ENCODE data around the gene ACKR3.

ACKR3 gene

DNA sequence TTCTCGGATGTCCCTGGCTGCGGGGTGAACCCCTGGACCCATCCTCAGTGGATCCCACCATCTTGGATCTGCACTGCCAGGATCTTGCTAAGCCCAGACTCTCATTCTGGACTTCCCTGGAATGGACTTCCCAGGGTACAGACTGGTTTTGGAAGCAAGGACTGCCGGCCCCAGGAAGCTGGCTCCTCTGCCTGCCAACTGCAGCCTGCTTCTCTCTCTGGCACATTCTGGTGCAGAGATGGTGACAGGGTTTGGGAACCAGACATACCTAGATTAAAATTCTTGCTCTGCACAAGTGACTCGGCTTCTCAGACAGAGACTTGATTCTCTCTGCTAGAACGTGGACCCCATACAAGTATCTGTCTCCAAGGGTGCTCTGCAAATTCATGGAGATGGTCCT, 29.4 kb downstream of the ACKR3 start:
- Histone ChIP-seq H3K9me3 (ENCODE audit: control insufficient read depth, low read length) (no peaks in the 10 kb centered on the region), H3K4me3 (ENCODE audit: low read length) (no peak overlapping the region), H3K36me3 (ENCODE audit: control insufficient read depth, insufficient read depth, low read length) (no peaks in the 10 kb centered on the region), H3K9ac (ENCODE audit: low read length) (no peak overlapping the region), H3K4me1 (ENCODE audit: control insufficient read depth, insufficient read depth, low read length) (no peaks in the 10 kb centered on the region), H3K27me3 (ENCODE audit: control insufficient read depth, insufficient read depth, low read length) (peaks cover 4% of the 10 kb centered on the region)

DNA sequence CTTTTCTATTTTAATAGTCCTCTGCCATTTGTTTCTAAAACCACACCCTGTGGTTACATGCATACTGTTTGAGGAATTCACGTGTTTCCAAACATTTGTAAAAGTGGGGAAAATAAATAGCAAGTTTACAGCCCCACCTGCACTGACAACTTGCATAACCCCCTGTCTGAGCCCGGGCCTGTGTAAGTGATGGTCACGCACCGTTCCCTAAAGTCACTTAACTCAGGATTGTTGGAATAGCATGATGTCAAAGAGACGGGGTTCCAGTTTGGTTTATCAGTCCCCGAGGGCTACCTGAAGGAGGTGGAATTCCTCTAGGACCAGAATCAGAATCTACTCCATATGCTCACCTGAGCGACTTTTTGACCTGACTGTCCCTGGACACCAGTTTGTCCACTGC, 30.5 kb downstream of the ACKR3 start:
- Histone ChIP-seq H3K4me1 (ENCODE audit: control insufficient read depth, insufficient read depth, low read length) (no peaks in the 10 kb centered on the region), H3K27me3 (ENCODE audit: control insufficient read depth, insufficient read depth, low read length) (peaks cover 4% of the 10 kb centered on the region), H3K4me3 (ENCODE audit: low read length) (no peak overlapping the region), H3K9me3 (ENCODE audit: control insufficient read depth, low read length) (no peaks in the 10 kb centered on the region), H3K9ac (ENCODE audit: low read length) (no peak overlapping the region), H3K36me3 (ENCODE audit: control insufficient read depth, insufficient read depth, low read length) (no peaks in the 10 kb centered on the region)

DNA sequence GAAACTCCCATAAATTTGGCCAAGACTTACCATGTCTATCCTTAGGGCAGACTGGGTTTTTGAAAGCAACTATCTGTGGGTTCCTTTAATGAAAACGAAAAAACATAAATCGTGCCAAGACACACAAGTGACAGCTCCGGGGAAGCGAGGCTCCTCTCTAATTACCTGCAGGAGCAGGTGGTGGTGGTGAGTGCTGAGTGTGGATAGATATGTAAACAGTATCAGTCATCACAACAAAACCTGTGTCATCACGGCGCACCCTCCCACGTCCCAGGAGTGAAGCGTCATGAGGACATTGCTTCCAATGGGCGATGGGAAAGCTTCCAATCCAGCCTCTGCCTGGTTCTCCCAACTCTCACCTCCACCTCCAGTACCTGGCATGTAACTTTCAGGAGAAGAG, 31.3 kb downstream of the ACKR3 start:
- no peaks in the 10 kb centered on the region for H3K36me3 ChIP-seq (ENCODE audit: control insufficient read depth, insufficient read depth, low read length)
- H3K9ac ChIP-seq (ENCODE audit: low read length): no peak overlapping the region
- no peak overlapping the region for H3K4me3 ChIP-seq (ENCODE audit: low read length)

DNA sequence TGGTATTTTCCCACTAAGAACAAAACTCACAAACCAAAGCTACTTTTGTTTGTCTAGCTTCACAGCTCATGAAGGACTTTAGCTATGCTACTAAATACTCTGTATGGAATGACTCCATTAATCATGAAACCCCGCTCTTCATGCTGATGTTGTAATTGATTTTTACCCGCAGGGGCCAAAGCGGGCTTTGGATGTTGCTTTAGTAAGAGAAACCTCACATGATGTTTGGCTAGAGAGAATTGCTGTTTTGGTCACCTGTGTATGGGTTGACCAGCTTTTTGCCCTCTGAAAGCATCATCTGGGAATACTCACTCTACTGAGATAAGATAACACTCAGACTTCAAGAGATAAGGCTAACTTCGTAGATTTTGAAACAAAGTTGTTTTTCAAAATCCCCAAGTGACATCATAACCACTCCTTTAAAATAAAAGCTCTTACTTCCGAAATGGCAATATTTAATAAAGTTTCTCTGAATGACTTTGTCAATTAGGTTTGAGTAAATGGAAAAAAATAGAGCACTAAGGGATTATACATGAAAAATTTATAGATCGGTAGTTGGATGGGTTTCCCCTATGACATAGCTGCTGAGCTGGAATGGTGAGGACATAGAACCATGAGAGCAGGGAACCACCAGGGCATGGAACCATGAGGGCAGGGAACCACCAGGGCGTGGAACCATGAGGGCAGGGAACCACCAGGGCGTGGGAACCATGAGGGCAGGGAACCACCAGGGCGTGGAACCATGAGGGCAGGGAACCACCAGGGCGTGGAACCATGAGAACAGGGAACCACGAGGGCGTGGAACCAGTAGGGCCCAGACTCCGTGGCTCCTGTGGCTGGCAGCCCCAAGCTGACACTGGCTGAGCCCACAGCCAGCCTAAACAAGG, 31.9 kb downstream of the ACKR3 start:
- Histone ChIP-seq H3K9ac (ENCODE audit: low read length) (no peak overlapping the region), H3K4me3 (ENCODE audit: low read length) (no peak overlapping the region), H3K9me3 (ENCODE audit: control insufficient read depth, low read length) (no peaks in the 10 kb centered on the region), H3K27me3 (ENCODE audit: control insufficient read depth, insufficient read depth, low read length) (peaks cover 4% of the 10 kb centered on the region), H3K4me1 (ENCODE audit: control insufficient read depth, insufficient read depth, low read length) (no peaks in the 10 kb centered on the region), H3K36me3 (ENCODE audit: control insufficient read depth, insufficient read depth, low read length) (no peaks in the 10 kb centered on the region)

More for the DNA sequence above, 31.3 kb downstream of the ACKR3 start:
- H3K9me3 ChIP-seq (ENCODE audit: control insufficient read depth, low read length): no peaks in the 10 kb centered on the region
- no peaks in the 10 kb centered on the region for H3K4me1 ChIP-seq (ENCODE audit: control insufficient read depth, insufficient read depth, low read length)
- peaks cover 4% of the 10 kb centered on the region for H3K27me3 ChIP-seq (ENCODE audit: control insufficient read depth, insufficient read depth, low read length)

- H3K36me3 ChIP-seq (ENCODE audit: control insufficient read depth, insufficient read depth, low read length): no peaks in the 10 kb centered on the region
- no peak overlapping the region for H3K9ac ChIP-seq (ENCODE audit: low read length)
- H3K4me3 ChIP-seq (ENCODE audit: low read length): no peak overlapping the region
- H3K4me1 ChIP-seq (ENCODE audit: control insufficient read depth, insufficient read depth, low read length): no peaks in the 10 kb centered on the region
- no peaks in the 10 kb centered on the region for H3K9me3 ChIP-seq (ENCODE audit: control insufficient read depth, low read length)
- H3K27me3 ChIP-seq (ENCODE audit: control insufficient read depth, insufficient read depth, low read length): peaks cover 4% of the 10 kb centered on the region
Observed at GRCh38 chr2:236602678-236603077, 33.1 kb downstream of the ACKR3 start.

DNA sequence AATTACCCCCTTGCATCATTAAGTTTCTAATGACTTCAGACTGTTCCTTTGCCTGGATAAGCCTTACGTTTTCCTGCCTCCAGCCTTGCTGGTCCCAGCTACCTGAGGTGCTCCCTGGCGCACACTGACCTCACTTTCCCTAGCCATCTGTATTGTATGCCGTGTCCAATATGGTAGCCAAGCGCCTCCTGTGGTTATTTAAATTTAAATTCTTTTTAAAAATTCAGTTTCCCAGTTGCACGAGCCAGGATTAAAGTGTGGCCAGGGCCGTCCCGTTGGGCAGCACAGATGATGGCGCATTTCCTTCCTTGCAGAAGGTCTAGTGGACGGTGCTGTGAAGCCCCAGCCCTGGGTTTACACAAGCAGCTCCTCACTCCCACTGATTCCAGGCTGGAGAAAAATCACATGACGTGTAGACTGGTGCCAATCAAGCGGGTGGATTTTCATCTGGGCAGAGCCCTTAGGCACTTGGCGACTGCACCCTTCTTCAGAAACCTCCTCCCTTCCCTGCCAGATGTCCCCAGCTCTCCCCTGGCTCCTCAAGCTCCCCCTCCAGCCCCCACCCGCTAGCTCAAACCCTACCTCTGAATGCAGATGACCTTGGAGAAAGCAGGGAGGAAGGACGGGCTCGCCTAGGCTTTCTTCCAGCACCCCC, 33.9 kb downstream of the ACKR3 start:
- Histone ChIP-seq H3K4me3 (ENCODE audit: low read length) (no peak overlapping the region), H3K27me3 (ENCODE audit: control insufficient read depth, insufficient read depth, low read length) (peaks cover 4% of the 10 kb centered on the region), H3K9me3 (ENCODE audit: control insufficient read depth, low read length) (no peaks in the 10 kb centered on the region), H3K4me1 (ENCODE audit: control insufficient read depth, insufficient read depth, low read length) (no peaks in the 10 kb centered on the region), H3K9ac (ENCODE audit: low read length) (no peak overlapping the region), H3K36me3 (ENCODE audit: control insufficient read depth, insufficient read depth, low read length) (no peaks in the 10 kb centered on the region)

DNA sequence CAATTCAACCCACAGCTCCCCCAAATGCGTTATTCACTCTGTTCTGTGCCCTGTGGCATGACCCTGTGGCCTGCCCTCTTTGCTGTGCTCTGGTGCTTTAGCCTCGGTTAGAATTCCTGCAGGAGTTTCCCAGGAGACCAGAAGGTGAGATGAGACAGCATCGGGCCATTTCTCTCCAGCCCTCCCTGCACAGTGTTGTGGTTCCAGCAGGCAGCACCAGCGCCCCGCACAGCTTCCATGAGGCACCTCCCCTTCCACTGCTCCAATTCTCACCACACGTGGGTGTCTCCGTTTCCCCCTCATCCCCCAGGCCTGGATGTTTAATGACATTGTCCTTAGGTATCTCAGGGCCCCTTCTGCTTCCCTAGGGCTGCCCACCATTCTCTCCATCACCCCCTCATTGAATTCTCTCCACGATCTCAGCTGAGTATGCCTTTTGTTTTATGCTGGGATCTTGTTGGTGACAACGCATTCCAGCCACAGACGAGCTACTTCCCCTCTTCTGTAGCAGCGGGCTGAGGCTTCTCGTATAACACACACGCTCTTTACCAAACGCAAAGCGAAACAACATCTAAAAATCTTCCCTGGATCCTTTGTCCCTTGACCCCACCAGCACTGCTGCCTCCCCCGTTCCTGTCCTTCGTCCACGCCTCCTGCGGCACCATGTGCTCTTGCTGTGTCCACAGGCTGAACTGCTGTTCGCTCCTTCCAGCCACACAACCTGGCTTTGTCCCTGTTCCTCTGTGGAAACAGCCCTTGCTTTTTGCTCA, 35.1 kb downstream of the ACKR3 start:
- peaks cover 4% of the 10 kb centered on the region for H3K27me3 ChIP-seq (ENCODE audit: control insufficient read depth, insufficient read depth, low read length)
- no peaks in the 10 kb centered on the region for H3K9me3 ChIP-seq (ENCODE audit: control insufficient read depth, low read length)
- no peaks in the 10 kb centered on the region for H3K4me1 ChIP-seq (ENCODE audit: control insufficient read depth, insufficient read depth, low read length)
- no peaks in the 10 kb centered on the region for H3K36me3 ChIP-seq (ENCODE audit: control insufficient read depth, insufficient read depth, low read length)
- H3K9ac ChIP-seq (ENCODE audit: low read length): no peak overlapping the region
- no peak overlapping the region for H3K4me3 ChIP-seq (ENCODE audit: low read length)

- Histone ChIP-seq H3K4me1 (ENCODE audit: control insufficient read depth, insufficient read depth, low read length) (no peaks in the 10 kb centered on the region), H3K36me3 (ENCODE audit: control insufficient read depth, insufficient read depth, low read length) (no peaks in the 10 kb centered on the region), H3K9me3 (ENCODE audit: control insufficient read depth, low read length) (no peaks in the 10 kb centered on the region), H3K27me3 (ENCODE audit: control insufficient read depth, insufficient read depth, low read length) (peaks cover 4% of the 10 kb centered on the region), H3K4me3 (ENCODE audit: low read length) (no peak overlapping the region), H3K9ac (ENCODE audit: low read length) (no peak overlapping the region)
Observed at GRCh38 chr2:236605345-236605734, 35.7 kb downstream of the ACKR3 start.

GRCh38 chr2:236606023-236606422, 36.4 kb downstream of the ACKR3 start:
- Histone ChIP-seq H3K27me3 (ENCODE audit: control insufficient read depth, insufficient read depth, low read length) (peaks cover 4% of the 10 kb centered on the region), H3K4me1 (ENCODE audit: control insufficient read depth, insufficient read depth, low read length) (no peaks in the 10 kb centered on the region), H3K9ac (ENCODE audit: low read length) (no peak overlapping the region), H3K4me3 (ENCODE audit: low read length) (no peak overlapping the region), H3K9me3 (ENCODE audit: control insufficient read depth, low read length) (no peaks in the 10 kb centered on the region), H3K36me3 (ENCODE audit: control insufficient read depth, insufficient read depth, low read length) (no peaks in the 10 kb centered on the region)

- no peaks in the 10 kb centered on the region for H3K4me1 ChIP-seq (ENCODE audit: control insufficient read depth, insufficient read depth, low read length)
- H3K9me3 ChIP-seq (ENCODE audit: control insufficient read depth, low read length): no peaks in the 10 kb centered on the region
- no peak overlapping the region for H3K4me3 ChIP-seq (ENCODE audit: low read length)
- no peaks in the 10 kb centered on the region for H3K36me3 ChIP-seq (ENCODE audit: control insufficient read depth, insufficient read depth, low read length)
- H3K27me3 ChIP-seq (ENCODE audit: control insufficient read depth, insufficient read depth, low read length): no peaks in the 10 kb centered on the region
- H3K9ac ChIP-seq (ENCODE audit: low read length): no peak overlapping the region
Observed at GRCh38 chr2:236607471-236608187, 38.0 kb downstream of the ACKR3 start.

GRCh38 chr2:236608188-236608525, 38.5 kb downstream of the ACKR3 start:
- no peaks in the 10 kb centered on the region for H3K9me3 ChIP-seq (ENCODE audit: control insufficient read depth, low read length)
- no peaks in the 10 kb centered on the region for H3K4me1 ChIP-seq (ENCODE audit: control insufficient read depth, insufficient read depth, low read length)
- H3K36me3 ChIP-seq (ENCODE audit: control insufficient read depth, insufficient read depth, low read length): no peaks in the 10 kb centered on the region
- no peak overlapping the region for H3K4me3 ChIP-seq (ENCODE audit: low read length)
- H3K27me3 ChIP-seq (ENCODE audit: control insufficient read depth, insufficient read depth, low read length): no peaks in the 10 kb centered on the region
- H3K9ac ChIP-seq (ENCODE audit: low read length): no peak overlapping the region

Measured in mucosa of stomach (tissue), 1 donor.